ENCODE data around the gene IL36RN. TPM values are rescaled to one million over a fixed set of nuclear protein-coding genes. Genes with fewer than 3 reads are reported as not detected.

IL36RN gene
- total RNA-seq, 1 donor from 2014 or later, result not detected

Other genes with a start within 250 kb of the IL36RN start
- gene IL1B, start 222.4 kb upstream of the IL36RN start, total RNA-seq, result 0.65 TPM in 1 of 2 replicates, not detected in the other
- gene IL37, start 148.0 kb upstream of the IL36RN start, total RNA-seq, result not detected in 2 replicates
- gene IL36G, start 81.2 kb upstream of the IL36RN start, total RNA-seq, result not detected in 2 replicates
- gene IL36A, start 53.7 kb upstream of the IL36RN start, total RNA-seq, result not detected in 2 replicates
- not detected in 2 replicates for gene IL36B, start 6.3 kb upstream of the IL36RN start, total RNA-seq
- gene IL1F10, start 8.8 kb downstream of the IL36RN start, total RNA-seq, result not detected in 2 replicates
- gene IL1RN, start 68.4 kb downstream of the IL36RN start, total RNA-seq, result 0.29 and 1.1 TPM in 2 replicates
- gene PSD4, start 114.8 kb downstream of the IL36RN start, total RNA-seq, result 5.9 and 7.3 TPM in 2 replicates
- gene PAX8, start 219.7 kb downstream of the IL36RN start, total RNA-seq, result 109 and 127 TPM in 2 replicates